Astrocyte (in vitro differentiated cells and primary cell): ENCODE measurements around the gene CHST11. TPM values are rescaled to one million over a fixed set of nuclear protein-coding genes. Genes with fewer than 3 reads are reported as not detected.

ENCODE experiments used
- DNase-seq: peaks from one replicate; pipeline ENCODE4 v3.0.0-alpha.2; 2010; ENCODE audit warnings: low read depth
- FAIRE-seq: peaks from 2 replicates; lab custom pipeline; 2011; peaks lifted over from hg19 to GRCh38; lab: Jason Lieb, UNC
- H2AFZ ChIP-seq: 2 replicates; pipeline ENCODE4 v1.6.0; 2012; ENCODE audit warnings: low read depth, low read length, inconsistent platforms
- H3K27ac ChIP-seq: 2 replicates; pipeline ENCODE4 v1.5.1; 2011; ENCODE audit warnings: low read depth, low read length, inconsistent platforms
- H3K27me3 ChIP-seq: 2 replicates; pipeline ENCODE4 v1.6.0; 2011; ENCODE audit warnings: low read length, inconsistent platforms; ENCODE audit not compliant: insufficient read depth
- H3K36me3 ChIP-seq: 2 replicates; pipeline ENCODE4 v1.5.1; 2011; ENCODE audit warnings: low read length, inconsistent platforms; ENCODE audit not compliant: insufficient read depth
- H3K4me1 ChIP-seq: 2 replicates; pipeline ENCODE4 v1.5.1; 2011; ENCODE audit warnings: low read length, inconsistent platforms; ENCODE audit not compliant: insufficient read depth
- H3K4me2 ChIP-seq: 2 replicates; pipeline ENCODE4 v1.6.0; 2012; ENCODE audit warnings: low read length, inconsistent platforms
- H3K4me3 ChIP-seq: 2 replicates; pipeline ENCODE4 v1.5.1; 2011; ENCODE audit warnings: low read depth, mild to moderate bottlenecking, low read length, inconsistent platforms; ENCODE audit not compliant: insufficient read depth
- H3K79me2 ChIP-seq: 2 replicates; pipeline ENCODE4 v1.6.0; 2012; ENCODE audit warnings: mild to moderate bottlenecking, low read length, inconsistent platforms; ENCODE audit not compliant: insufficient read depth
- H3K9ac ChIP-seq: 2 replicates; pipeline ENCODE4 v1.6.0; 2012; ENCODE audit warnings: mild to moderate bottlenecking, low read length, inconsistent platforms
- H3K9me3 ChIP-seq: 2 replicates; pipeline ENCODE4 v1.5.1; 2012; ENCODE audit warnings: low read depth, mild to moderate bottlenecking, low read length, inconsistent platforms; ENCODE audit not compliant: insufficient read depth
- H4K20me1 ChIP-seq: 2 replicates; pipeline ENCODE4 v1.6.0; 2012; ENCODE audit warnings: low read length, inconsistent platforms; ENCODE audit not compliant: insufficient read depth
- H3K27ac Mint-ChIP-seq: one replicate; pipeline ENCODE4 v1.8.0; 2021; ENCODE audit warnings: mild to moderate bottlenecking, mixed read lengths; ENCODE audit not compliant: unreplicated experiment
- H3K27me3 Mint-ChIP-seq: one replicate; pipeline ENCODE4 v1.8.0; 2021; ENCODE audit warnings: low read depth, mixed read lengths; ENCODE audit not compliant: unreplicated experiment
- H3K36me3 Mint-ChIP-seq: one replicate; pipeline ENCODE4 v1.8.0; 2021; ENCODE audit warnings: low read depth, mixed read lengths; ENCODE audit not compliant: unreplicated experiment
- H3K4me1 Mint-ChIP-seq: one replicate; pipeline ENCODE4 v1.8.0; 2021; ENCODE audit warnings: low read depth, mixed read lengths; ENCODE audit not compliant: unreplicated experiment
- H3K4me3 Mint-ChIP-seq: one replicate; pipeline ENCODE4 v1.8.0; 2021; ENCODE audit warnings: mild to moderate bottlenecking, moderate library complexity, mixed read lengths; ENCODE audit not compliant: unreplicated experiment
- H3K9me3 Mint-ChIP-seq: one replicate; pipeline ENCODE4 v1.8.0; 2021; ENCODE audit warnings: mild to moderate bottlenecking, mixed read lengths; ENCODE audit not compliant: unreplicated experiment
- EZH2 ChIP-seq: IDR thresholded peaks from 2 replicates; pipeline ENCODE4 v1.6.1; 2012; ENCODE audit warnings: mild to moderate bottlenecking, low read length, inconsistent platforms; ENCODE audit not compliant: insufficient read depth
- total RNA-seq: library from RNA; stranded (reverse); gene quantifications from 2 replicates; pipeline ENCODE4 v1.2.1, GENCODE V29; 2021
- TF ChIP-seq, protein P1 (sequence below): IDR thresholded peaks from 2 replicates; pipeline ENCODE4 v1.5.1; 2011; ENCODE audit warnings: low read depth, mild to moderate bottlenecking, inconsistent platforms, low read length, moderate library complexity; ENCODE audit not compliant: insufficient read depth

CHST11 gene
- total RNA-seq, 1 donor from 2014 or later: 30.2 TPM

DNA sequence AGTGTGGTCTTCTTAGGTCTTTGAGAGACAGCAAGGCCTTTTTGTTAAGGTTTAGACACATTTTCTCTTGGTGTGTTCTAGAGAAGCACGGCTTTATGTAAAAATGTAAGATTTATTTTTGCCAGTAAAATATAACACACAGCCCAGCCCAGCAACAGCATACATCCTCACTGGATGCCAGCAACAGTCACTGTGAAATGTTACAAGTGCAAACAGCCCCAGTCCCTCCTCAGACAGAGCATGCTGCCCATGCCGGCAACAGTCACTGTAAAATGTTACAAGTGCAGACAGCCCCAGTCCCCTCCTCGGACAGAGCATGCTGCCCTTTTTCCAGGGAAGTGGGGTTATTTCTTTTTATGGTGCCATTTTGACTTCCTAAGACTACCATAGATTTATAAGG is 207.6 kb downstream of the CHST11 start:
- H4K20me1 ChIP-seq: peaks cover 44% of the 10 kb centered on the region
- H3K4me1 ChIP-seq: no peaks in the 10 kb centered on the region
- no peak overlapping the region for H3K27ac Mint-ChIP-seq
- H3K4me3 ChIP-seq: no peak overlapping the region
- H3K4me1 Mint-ChIP-seq: peaks cover 6% of the 10 kb centered on the region
- H3K9me3 ChIP-seq: no peaks in the 10 kb centered on the region
- H3K36me3 ChIP-seq: no peaks in the 10 kb centered on the region
- no peak overlapping the region for H3K27ac ChIP-seq
- no peaks in the 10 kb centered on the region for H3K79me2 ChIP-seq
- H3K36me3 Mint-ChIP-seq: peaks cover 3% of the 10 kb centered on the region
- no peak overlapping the region for H3K9ac ChIP-seq
- no peak overlapping the region for H3K4me3 Mint-ChIP-seq
- H3K9me3 Mint-ChIP-seq: no peaks in the 10 kb centered on the region
- no peak for DNase-seq
- no peak overlapping the region for H3K4me2 ChIP-seq
- TF ChIP-seq EZH2: no peak
- TF ChIP-seq, protein P1, sequence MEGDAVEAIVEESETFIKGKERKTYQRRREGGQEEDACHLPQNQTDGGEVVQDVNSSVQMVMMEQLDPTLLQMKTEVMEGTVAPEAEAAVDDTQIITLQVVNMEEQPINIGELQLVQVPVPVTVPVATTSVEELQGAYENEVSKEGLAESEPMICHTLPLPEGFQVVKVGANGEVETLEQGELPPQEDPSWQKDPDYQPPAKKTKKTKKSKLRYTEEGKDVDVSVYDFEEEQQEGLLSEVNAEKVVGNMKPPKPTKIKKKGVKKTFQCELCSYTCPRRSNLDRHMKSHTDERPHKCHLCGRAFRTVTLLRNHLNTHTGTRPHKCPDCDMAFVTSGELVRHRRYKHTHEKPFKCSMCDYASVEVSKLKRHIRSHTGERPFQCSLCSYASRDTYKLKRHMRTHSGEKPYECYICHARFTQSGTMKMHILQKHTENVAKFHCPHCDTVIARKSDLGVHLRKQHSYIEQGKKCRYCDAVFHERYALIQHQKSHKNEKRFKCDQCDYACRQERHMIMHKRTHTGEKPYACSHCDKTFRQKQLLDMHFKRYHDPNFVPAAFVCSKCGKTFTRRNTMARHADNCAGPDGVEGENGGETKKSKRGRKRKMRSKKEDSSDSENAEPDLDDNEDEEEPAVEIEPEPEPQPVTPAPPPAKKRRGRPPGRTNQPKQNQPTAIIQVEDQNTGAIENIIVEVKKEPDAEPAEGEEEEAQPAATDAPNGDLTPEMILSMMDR: no peak
- no peaks in the 10 kb centered on the region for H3K27me3 Mint-ChIP-seq
- no peak for FAIRE-seq
- no peak overlapping the region for H2AFZ ChIP-seq
- no peaks in the 10 kb centered on the region for H3K27me3 ChIP-seq

DNA sequence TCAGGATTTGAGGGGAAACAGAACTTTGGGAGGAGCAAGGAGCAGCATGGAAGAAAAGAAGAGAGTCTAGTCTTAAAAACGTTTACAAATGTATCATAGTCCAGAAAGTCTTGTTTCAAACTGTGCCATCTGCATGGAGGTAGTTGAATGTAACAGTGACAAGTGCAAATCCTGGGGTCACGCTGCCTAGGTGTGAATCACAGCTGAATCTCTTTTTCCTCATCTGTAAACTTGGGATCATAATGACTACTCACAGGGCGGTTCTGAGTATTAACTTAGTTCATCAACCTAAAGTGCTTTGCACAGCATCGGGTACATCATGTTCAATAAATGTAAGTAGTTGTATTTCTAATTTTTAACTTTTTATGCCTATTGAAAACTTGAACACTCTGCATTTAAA is 208.5 kb downstream of the CHST11 start:
- peaks cover 3% of the 10 kb centered on the region for H3K36me3 Mint-ChIP-seq
- no peaks in the 10 kb centered on the region for H3K79me2 ChIP-seq
- H3K27me3 ChIP-seq: no peaks in the 10 kb centered on the region

DNA sequence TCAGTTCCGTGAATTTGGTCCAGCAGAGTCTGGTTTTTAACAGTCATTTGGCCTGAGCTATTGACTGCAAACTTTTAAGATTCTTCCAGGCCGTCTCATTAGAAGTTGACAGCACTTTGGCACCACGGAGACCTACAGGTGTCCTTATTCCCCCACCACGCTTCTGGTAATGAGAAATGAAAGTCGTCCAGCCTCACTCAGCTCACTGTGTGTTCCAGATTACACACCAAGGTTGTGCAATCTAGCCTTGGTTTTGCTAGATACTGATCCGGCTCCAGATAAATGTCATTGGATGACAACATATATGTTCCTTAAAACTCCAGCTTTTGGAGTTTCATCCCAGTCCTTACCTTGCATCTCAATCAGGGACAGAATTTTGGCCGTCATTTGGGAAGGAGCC is 210.4 kb downstream of the CHST11 start:
- Histone ChIP-seq H3K9ac (no peak overlapping the region), H3K27ac (no peak overlapping the region), H3K79me2 (no peaks in the 10 kb centered on the region), H3K4me3 (no peak overlapping the region), H3K4me1 (peaks cover 18% of the 10 kb centered on the region), H3K27me3 (no peaks in the 10 kb centered on the region), H3K4me2 (no peak overlapping the region), H3K9me3 (no peaks in the 10 kb centered on the region), H3K36me3 (no peaks in the 10 kb centered on the region), H2AFZ (no peak overlapping the region), H4K20me1 (peaks cover 58% of the 10 kb centered on the region)
- H3K4me3 Mint-ChIP-seq: no peak overlapping the region
- no peak for FAIRE-seq
- no peaks in the 10 kb centered on the region for H3K36me3 Mint-ChIP-seq
- no peak overlapping the region for H3K27ac Mint-ChIP-seq
- peak; percentile 79 for DNase-seq
- peaks cover 31% of the 10 kb centered on the region for H3K4me1 Mint-ChIP-seq
- TF ChIP-seq, protein P1: no peak
- TF ChIP-seq EZH2: no peak
- no peaks in the 10 kb centered on the region for H3K27me3 Mint-ChIP-seq
- no peaks in the 10 kb centered on the region for H3K9me3 Mint-ChIP-seq

More for the DNA sequence above, 208.5 kb downstream of the CHST11 start:
- no peak overlapping the region for H3K4me3 Mint-ChIP-seq
- H3K27me3 Mint-ChIP-seq: no peaks in the 10 kb centered on the region
- Histone ChIP-seq H3K4me3 (no peak overlapping the region), H3K4me1 (peaks cover 5% of the 10 kb centered on the region), H3K36me3 (no peaks in the 10 kb centered on the region), H3K4me2 (no peak overlapping the region), H3K9me3 (no peaks in the 10 kb centered on the region), H3K9ac (no peak overlapping the region), H3K27ac (no peak overlapping the region), H2AFZ (no peak overlapping the region), H4K20me1 (peaks cover 50% of the 10 kb centered on the region)
- no peak overlapping the region for H3K27ac Mint-ChIP-seq
- no peak for DNase-seq
- no peaks in the 10 kb centered on the region for H3K9me3 Mint-ChIP-seq
- peaks cover 13% of the 10 kb centered on the region for H3K4me1 Mint-ChIP-seq
- no peak for FAIRE-seq
- TF ChIP-seq, protein P1: no peak
- TF ChIP-seq EZH2: no peak
